SK-N-SH treated with all-trans-retinoic acid at 6 μM for 48 hours (cell line): ENCODE results near the gene IKZF5.

ENCODE experiments used
- ATAC-seq: fragments of 200-7000 bp; cut with Tn5 transposase; 3 replicates; pipeline ENCODE4 v1.9.1; 2020; ENCODE audit warnings: mild to moderate bottlenecking, moderate library complexity
- ARNTL ChIP-seq: fragments of 450-650 bp; formaldehyde crosslinking; IDR thresholded peaks from 2 replicates; pipeline ENCODE4 v1.5.0; 2020; ENCODE audit warnings: low read depth, mild to moderate bottlenecking, moderate library complexity, borderline replicate concordance
- BACH2 ChIP-seq: fragments of 250-450 bp; sonication (Bioruptor Pico); IDR thresholded peaks from 2 replicates; pipeline ENCODE4 v1.9.0; 2021; ENCODE audit warnings: mild to moderate bottlenecking, borderline replicate concordance
- CREB5 ChIP-seq: fragments of 250-450 bp; sonication (Bioruptor Pico); IDR thresholded peaks from 2 replicates; pipeline ENCODE4 v1.5.1; 2020; ENCODE audit warnings: low read depth, mild to moderate bottlenecking, moderate library complexity
- CSDC2 ChIP-seq: fragments of 250-450 bp; sonication (Bioruptor Pico); IDR thresholded peaks from 2 replicates; pipeline ENCODE4 v1.5.0; 2020; ENCODE audit warnings: mild to moderate bottlenecking, moderate library complexity
- CSRNP3 ChIP-seq: fragments of 250-450 bp; sonication (Bioruptor Pico); IDR thresholded peaks from 2 replicates; pipeline ENCODE4 v1.5.1; 2021; ENCODE audit warnings: mild to moderate bottlenecking, moderate library complexity
- ESRRG ChIP-seq: fragments of 250-450 bp; sonication (Bioruptor Pico); IDR thresholded peaks from 2 replicates; pipeline ENCODE4 v1.6.1; 2021; ENCODE audit warnings: mild to moderate bottlenecking
- GLIS3 ChIP-seq: fragments of 250-450 bp; sonication (Bioruptor Pico); IDR thresholded peaks from 2 replicates; pipeline ENCODE4 v1.5.0; 2020; ENCODE audit warnings: mild to moderate bottlenecking, moderate library complexity
- ISL1 ChIP-seq: fragments of 250-450 bp; sonication (Bioruptor Pico); IDR thresholded peaks from 2 replicates; pipeline ENCODE4 v2.1.2; 2022; ENCODE audit warnings: mild to moderate bottlenecking, moderate library complexity
- OSR1 ChIP-seq: fragments of 250-450 bp; sonication (Bioruptor Pico); IDR thresholded peaks from 2 replicates; pipeline ENCODE4 v1.8.0; 2022; ENCODE audit warnings: moderate library complexity, mild to moderate bottlenecking, inconsistent platforms
- POU6F1 ChIP-seq: fragments of 250-450 bp; sonication (Bioruptor Pico); IDR thresholded peaks from 2 replicates; pipeline ENCODE4 v1.8.0; 2021; ENCODE audit warnings: low read depth, mild to moderate bottlenecking, moderate library complexity, borderline replicate concordance
- PPARA ChIP-seq: fragments of 250-450 bp; sonication (Bioruptor Pico); IDR thresholded peaks from 2 replicates; pipeline ENCODE4 v1.5.0; 2020; ENCODE audit warnings: mild to moderate bottlenecking, borderline replicate concordance
- RARB ChIP-seq: fragments of 250-450 bp; sonication (Bioruptor Pico); IDR thresholded peaks from 2 replicates; pipeline ENCODE4 v1.8.0; 2021; ENCODE audit warnings: mild to moderate bottlenecking, moderate library complexity
- SNAI2 ChIP-seq: fragments of 250-450 bp; sonication (Bioruptor Pico); IDR thresholded peaks from 2 replicates; pipeline ENCODE4 v1.5.0; 2020; ENCODE audit warnings: mild to moderate bottlenecking, moderate library complexity
- TCF4 ChIP-seq: fragments of 250-450 bp; sonication (Bioruptor Pico); IDR thresholded peaks from 2 replicates; pipeline ENCODE4 v1.8.0; 2021; ENCODE audit warnings: mild to moderate bottlenecking, moderate library complexity, borderline replicate concordance
- TOX ChIP-seq: fragments of 250-450 bp; sonication (Bioruptor Pico); IDR thresholded peaks from 2 replicates; pipeline ENCODE4 v1.8.0; 2021; ENCODE audit warnings: mild to moderate bottlenecking, moderate library complexity, borderline replicate concordance
- TSHZ2 ChIP-seq: fragments of 250-450 bp; sonication (Bioruptor Pico); IDR thresholded peaks from 2 replicates; pipeline ENCODE4 v1.5.0; 2020; ENCODE audit warnings: mild to moderate bottlenecking, moderate library complexity
- ZC3H10 ChIP-seq: fragments of 250-450 bp; sonication (Bioruptor Pico); IDR thresholded peaks from 2 replicates; pipeline ENCODE4 v1.5.1; 2021; ENCODE audit warnings: mild to moderate bottlenecking, moderate library complexity
- ZFP3 ChIP-seq: fragments of 250-450 bp; sonication (Bioruptor Pico); IDR thresholded peaks from 2 replicates; pipeline ENCODE4 v1.5.0; 2020; ENCODE audit warnings: mild to moderate bottlenecking, moderate library complexity
- ZFP30 ChIP-seq: fragments of 450-650 bp; formaldehyde crosslinking; IDR thresholded peaks from 2 replicates; pipeline ENCODE4 v1.5.0; 2022; ENCODE audit warnings: mild to moderate bottlenecking, moderate library complexity
- ZNF565 ChIP-seq: fragments of 450-650 bp; formaldehyde crosslinking; conservative IDR thresholded peaks from 2 replicates; pipeline ENCODE4 v1.5.0; 2020; ENCODE audit warnings: low read depth, mild to moderate bottlenecking, moderate library complexity
- ZNF70 ChIP-seq: fragments of 450-650 bp; formaldehyde crosslinking; IDR thresholded peaks from 2 replicates; pipeline ENCODE4 v1.5.0; 2020; ENCODE audit warnings: mild to moderate bottlenecking, moderate library complexity
- ZNF8 ChIP-seq: fragments of 450-650 bp; formaldehyde crosslinking; IDR thresholded peaks from 2 replicates; pipeline ENCODE4 v1.5.0; 2020; ENCODE audit warnings: mild to moderate bottlenecking, moderate library complexity
- TF ChIP-seq, protein P1 (sequence below): fragments of 250-450 bp; sonication (Bioruptor Pico); IDR thresholded peaks from 2 replicates; pipeline ENCODE4 v1.8.0; 2020; ENCODE audit warnings: mild to moderate bottlenecking, moderate library complexity, borderline replicate concordance

Gene IKZF5

DNA sequence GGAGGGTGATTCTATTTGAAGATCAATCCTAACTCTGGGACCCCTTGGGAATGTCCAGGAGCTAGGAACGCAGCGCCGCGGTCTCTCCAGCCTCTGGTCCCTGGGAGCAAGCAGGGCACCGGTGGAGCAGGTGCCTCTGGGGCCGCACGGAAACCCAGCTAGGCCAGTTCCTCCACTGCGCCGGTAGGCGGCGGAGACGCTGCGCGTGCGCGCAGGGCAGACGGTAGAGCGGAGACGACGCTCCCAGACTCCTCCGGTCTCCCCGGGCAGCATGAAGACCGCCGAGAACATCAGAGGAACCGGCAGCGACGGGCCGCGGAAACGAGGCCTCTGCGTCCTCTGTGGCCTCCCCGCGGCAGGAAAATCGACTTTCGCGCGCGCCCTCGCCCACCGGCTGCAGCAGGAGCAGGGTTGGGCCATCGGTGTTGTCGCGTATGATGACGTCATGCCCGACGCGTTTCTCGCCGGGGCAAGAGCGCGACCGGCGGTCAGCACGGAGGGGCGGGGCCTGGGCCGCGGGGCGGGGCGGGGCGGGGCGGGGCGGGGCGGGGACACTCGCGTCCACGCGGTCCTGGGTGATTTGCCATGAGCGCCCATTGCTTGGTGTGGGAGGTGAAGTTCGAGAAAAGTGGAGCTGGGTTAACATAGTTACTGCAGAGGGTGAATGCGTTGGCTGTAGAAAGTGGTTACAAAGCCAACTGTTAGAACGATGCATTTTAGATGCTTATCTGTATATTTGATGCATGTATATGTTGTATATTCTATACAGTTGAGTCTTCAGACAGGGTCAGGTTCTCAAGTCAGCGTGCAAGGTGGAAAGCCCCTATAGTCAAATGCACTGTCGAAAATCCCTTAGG is 28.2 kb downstream of the IKZF5 start, which contains the start of gene PSTK:
TSS of gene PSTK (plus strand) at position 193 of the 857 bp plus-strand sequence. CDS start at position 272, 79 bp downstream.
- TF ChIP-seq SNAI2 (CRISPR knock-in tag), result peak; percentile 38; the same call in 1 of the 2 replicates
- no peak for TF ChIP-seq CSRNP3
- 0 out of 2 replicates have a peak, but pooled peaks have one; percentile 19 for TF ChIP-seq TSHZ2 (CRISPR knock-in tag)
- TF ChIP-seq TCF4 (CRISPR knock-in tag), result no peak
- peak; percentile 85; the same call in 1 of the 2 replicates for TF ChIP-seq CSDC2 (CRISPR knock-in tag)
- no peak for TF ChIP-seq ESRRG (CRISPR knock-in tag)
- TF ChIP-seq, protein P1, sequence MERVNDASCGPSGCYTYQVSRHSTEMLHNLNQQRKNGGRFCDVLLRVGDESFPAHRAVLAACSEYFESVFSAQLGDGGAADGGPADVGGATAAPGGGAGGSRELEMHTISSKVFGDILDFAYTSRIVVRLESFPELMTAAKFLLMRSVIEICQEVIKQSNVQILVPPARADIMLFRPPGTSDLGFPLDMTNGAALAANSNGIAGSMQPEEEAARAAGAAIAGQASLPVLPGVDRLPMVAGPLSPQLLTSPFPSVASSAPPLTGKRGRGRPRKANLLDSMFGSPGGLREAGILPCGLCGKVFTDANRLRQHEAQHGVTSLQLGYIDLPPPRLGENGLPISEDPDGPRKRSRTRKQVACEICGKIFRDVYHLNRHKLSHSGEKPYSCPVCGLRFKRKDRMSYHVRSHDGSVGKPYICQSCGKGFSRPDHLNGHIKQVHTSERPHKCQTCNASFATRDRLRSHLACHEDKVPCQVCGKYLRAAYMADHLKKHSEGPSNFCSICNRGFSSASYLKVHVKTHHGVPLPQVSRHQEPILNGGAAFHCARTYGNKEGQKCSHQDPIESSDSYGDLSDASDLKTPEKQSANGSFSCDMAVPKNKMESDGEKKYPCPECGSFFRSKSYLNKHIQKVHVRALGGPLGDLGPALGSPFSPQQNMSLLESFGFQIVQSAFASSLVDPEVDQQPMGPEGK (CRISPR knock-in tag), result no peak
- peak; percentile 68; the same call in 1 of the 2 replicates for TF ChIP-seq GLIS3 (CRISPR knock-in tag)
- TF ChIP-seq ZNF70 (CRISPR knock-in tag), result no peak
- no peak for TF ChIP-seq RARB (CRISPR knock-in tag)
- no peak for TF ChIP-seq ZNF8 (CRISPR knock-in tag)
- TF ChIP-seq ZFP30 (CRISPR knock-in tag), result no peak
- peak; percentile 90 for TF ChIP-seq ZNF565
- TF ChIP-seq OSR1 (CRISPR knock-in tag), result no peak
- peak; percentile 70; the same call in 1 of the 2 replicates for TF ChIP-seq ZFP3 (CRISPR knock-in tag)
- no peak for TF ChIP-seq TOX (CRISPR knock-in tag)
- TF ChIP-seq ZC3H10 (CRISPR knock-in tag), result no peak
- TF ChIP-seq PPARA (CRISPR knock-in tag), result peak; percentile 86; the same call in 1 of the 2 replicates
- TF ChIP-seq CREB5 (CRISPR knock-in tag), result peak; percentile 38; the same call in 1 of the 2 replicates
- no peak for TF ChIP-seq ISL1 (CRISPR knock-in tag)
- TF ChIP-seq BACH2, result no peak
- no peak for TF ChIP-seq ARNTL (CRISPR knock-in tag)
- 0 out of 2 replicates have a peak, but pooled peaks have one; percentile 59 for TF ChIP-seq POU6F1
- TF ChIP-seq, all 23 proteins: peak for 9
- peak; percentile 97 for ATAC-seq

DNA sequence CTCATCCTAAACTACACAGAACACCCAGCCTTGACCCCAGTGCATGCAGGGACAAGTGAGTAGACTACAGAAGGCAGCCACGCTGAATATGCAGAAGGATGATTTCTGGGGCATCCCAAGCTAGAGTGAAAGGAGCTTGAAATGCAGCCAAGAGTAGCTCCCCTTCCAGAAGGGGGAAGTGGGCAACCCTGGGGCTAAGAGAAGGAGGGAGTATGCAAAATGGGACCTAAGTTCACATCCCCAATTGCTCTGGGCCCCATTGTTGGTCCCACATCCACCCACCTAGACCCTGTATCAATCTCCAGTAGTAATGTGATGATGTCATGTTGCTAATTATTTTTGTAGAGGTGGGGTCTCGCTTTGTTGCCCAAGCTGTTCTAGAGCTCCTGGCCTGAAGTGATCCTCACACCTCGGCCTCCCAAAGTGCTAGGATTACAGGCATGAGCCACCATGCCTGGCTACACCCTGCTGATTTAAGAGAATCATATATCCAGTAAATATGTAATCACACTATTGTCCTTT is 34.0 kb downstream of the IKZF5 start:
- ATAC-seq, result no peak
- no peak for TF ChIP-seq ZNF8 (CRISPR knock-in tag)
- TF ChIP-seq POU6F1, result no peak
- TF ChIP-seq ZNF70 (CRISPR knock-in tag), result no peak
- no peak for TF ChIP-seq CSDC2 (CRISPR knock-in tag)
- TF ChIP-seq ZC3H10 (CRISPR knock-in tag), result no peak
- no peak for TF ChIP-seq ESRRG (CRISPR knock-in tag)
- TF ChIP-seq TSHZ2 (CRISPR knock-in tag), result no peak
